MCF 10A (cell line): Measurements from ENCODE around the gene GALNT10. TPM values are rescaled to one million over a fixed set of nuclear protein-coding genes. Genes with fewer than 3 reads are reported as not detected.

Experiments
- BruUV-seq: library from RNA; stranded (reverse); fragments of 400-500 nt; replicated peaks from 2 replicates; lab custom pipeline; 2021; lab: Mats Ljungman, UMichigan
- CTCF ChIA-PET: fragments of 300-600 bp; sonication (Branson Sonifier 250); formaldehyde crosslinking; extraction: SDS; loops from one replicate; lab custom pipeline; 2021; ENCODE audit warnings: antibody characterized with exemption, inconsistent platforms; lab: Yijun Ruan, JAX
- POLR2A ChIA-PET: fragments of 300-600, 350-650 bp; sonication (Branson Sonifier 250); formaldehyde crosslinking; extraction: SDS; loops from one replicate; lab custom pipeline; 2020; ENCODE audit warnings: antibody characterized with exemption, inconsistent platforms; lab: Yijun Ruan, JAX
- DNase-seq: peaks from one replicate; pipeline ENCODE4 v3.0.0-alpha.2; 2018; ENCODE audit not compliant: unreplicated experiment
- H3K27ac Mint-ChIP-seq: one replicate; pipeline ENCODE4 v1.8.0; 2022; ENCODE audit warnings: mild to moderate bottlenecking, low read depth, mixed read lengths; ENCODE audit not compliant: unreplicated experiment
- H3K27me3 Mint-ChIP-seq: one replicate; pipeline ENCODE4 v1.8.0; 2022; ENCODE audit warnings: mixed read lengths; ENCODE audit not compliant: insufficient read depth, unreplicated experiment
- H3K36me3 Mint-ChIP-seq: one replicate; pipeline ENCODE4 v1.8.0; 2022; ENCODE audit warnings: mild to moderate bottlenecking, moderate library complexity, mixed read lengths; ENCODE audit not compliant: insufficient read depth, unreplicated experiment
- H3K4me1 Mint-ChIP-seq: one replicate; pipeline ENCODE4 v1.8.0; 2022; ENCODE audit warnings: mixed read lengths; ENCODE audit not compliant: insufficient read depth, unreplicated experiment
- H3K4me3 Mint-ChIP-seq: one replicate; pipeline ENCODE4 v1.8.0; 2022; ENCODE audit warnings: mild to moderate bottlenecking, moderate library complexity, mixed read lengths; ENCODE audit not compliant: unreplicated experiment
- H3K9me3 Mint-ChIP-seq: one replicate; pipeline ENCODE4 v1.8.0; 2022; ENCODE audit warnings: mixed read lengths; ENCODE audit not compliant: unreplicated experiment
- CTCF ChIP-seq: fragments of 200-600 bp; IDR thresholded peaks from one replicate; pipeline ENCODE4 v1.8.0; 2022; ENCODE audit warnings: antibody characterized with exemption, mild to moderate bottlenecking; ENCODE audit not compliant: unreplicated experiment
- intact Hi-C: fragments of 100-400 bp; cut with micrococcal nuclease; formaldehyde crosslinking; loops from 2 replicates; pipeline ENCODE4 v1.14.1; 2022
- total RNA-seq: library from RNA; stranded (reverse); gene quantifications from 2 replicates; pipeline ENCODE4 v1.2.3, GENCODE V29; 2022

The GALNT10 gene
- total RNA-seq, 1 experiment from 2014 or later = 57.4 TPM

DNA sequence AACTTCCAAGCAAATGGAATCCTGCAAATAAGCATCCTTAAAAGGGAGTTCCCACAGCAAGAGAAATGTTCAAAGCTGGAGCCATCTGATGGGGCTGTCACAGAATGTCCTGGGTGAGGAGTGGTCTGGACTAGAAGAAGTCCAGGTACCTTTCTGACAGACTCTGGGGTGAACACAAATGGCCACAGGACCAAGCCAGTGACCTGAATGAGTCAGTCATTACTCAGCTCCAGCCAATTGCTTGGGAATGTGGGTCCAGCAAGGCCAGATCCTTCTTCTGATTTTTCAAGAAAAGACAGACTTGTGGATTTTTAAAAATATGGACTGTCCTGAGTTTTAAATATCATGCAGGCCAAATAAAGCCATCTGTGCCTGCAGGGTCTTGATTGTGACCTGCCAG is 30.1 kb downstream of the GALNT10 start:
- Mint-ChIP-seq H3K4me1 (peaks cover 41% of the 10 kb centered on the region), H3K27me3 (no peaks in the 10 kb centered on the region), H3K9me3 (no peaks in the 10 kb centered on the region), H3K36me3 (peaks cover 7% of the 10 kb centered on the region), H3K27ac (peak overlapping the region; percentile 88), H3K4me3 (no peak overlapping the region)
- BruUV-seq = no TSS peak
- ChIA-PET POLR2A (interaction anchor here (0.7 to 2.5 kb wide), 7 partner anchors 11 to 182 kb away, joined by 3 to 12 read pairs (median 6); partner anchors contain the start of genes FAM114A2, GALNT10 and MFAP3), CTCF (interaction anchor here (0.7 to 2.0 kb wide), 5 partner anchors 12 to 1810 kb away, joined by 3 to 10 read pairs (median 3); no protein-coding TSS in a partner anchor)
- peak; percentile 67 for DNase-seq
- TF ChIP-seq CTCF = no peak
- intact Hi-C loops = loop anchor here (5.0 kb wide), 1 partner anchor 87 kb away; no protein-coding TSS in a partner anchor

DNA sequence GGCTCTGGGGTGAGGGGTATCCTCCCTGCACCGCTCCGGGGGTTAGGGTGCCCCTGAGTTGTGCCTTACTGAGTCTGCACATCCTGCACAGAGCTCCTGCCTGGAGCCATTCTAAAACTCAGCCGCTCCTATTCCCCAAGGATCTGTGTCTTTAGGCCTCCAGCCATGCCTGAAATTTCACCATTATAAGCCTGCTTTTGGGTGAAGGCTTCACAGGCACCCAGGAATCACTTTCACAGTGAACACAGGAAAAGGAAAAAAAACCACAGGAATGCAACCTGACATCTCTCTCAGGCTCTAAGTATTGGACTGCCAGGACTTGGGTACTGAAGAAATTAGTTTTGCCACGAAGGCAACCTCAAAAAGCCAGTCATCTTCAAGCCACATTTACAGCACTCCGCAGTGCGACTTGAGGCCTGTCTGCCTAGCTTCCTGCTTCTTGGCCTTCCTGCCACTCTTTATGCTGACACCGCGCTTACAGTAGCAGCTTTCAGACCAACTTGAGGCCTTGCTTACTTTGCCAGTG is 30.9 kb downstream of the GALNT10 start:
- H3K4me1 Mint-ChIP-seq = peaks cover 36% of the 10 kb centered on the region
- intact Hi-C loops = loop anchor here (5.0 kb wide), 1 partner anchor 86 kb away; no protein-coding TSS in a partner anchor
- H3K27ac Mint-ChIP-seq = peak overlapping the region; percentile 88
- peaks cover 1% of the 10 kb centered on the region for H3K9me3 Mint-ChIP-seq
- H3K4me3 Mint-ChIP-seq = no peak overlapping the region
- ChIA-PET CTCF (interaction anchor here (0.6 to 2.0 kb wide), 7 partner anchors 11 to 1811 kb away, joined by 3 to 10 read pairs (median 3); no protein-coding TSS in a partner anchor), POLR2A (interaction anchor here (0.6 to 2.5 kb wide), 12 partner anchors 10 to 190 kb away, joined by 3 to 12 read pairs (median 3); partner anchors contain the start of genes FAM114A2, GALNT10 and MFAP3)
- no peak for TF ChIP-seq CTCF
- no peaks in the 10 kb centered on the region for H3K27me3 Mint-ChIP-seq
- H3K36me3 Mint-ChIP-seq = peaks cover 7% of the 10 kb centered on the region
- peak; percentile 83 for DNase-seq
- no TSS peak for BruUV-seq

DNA sequence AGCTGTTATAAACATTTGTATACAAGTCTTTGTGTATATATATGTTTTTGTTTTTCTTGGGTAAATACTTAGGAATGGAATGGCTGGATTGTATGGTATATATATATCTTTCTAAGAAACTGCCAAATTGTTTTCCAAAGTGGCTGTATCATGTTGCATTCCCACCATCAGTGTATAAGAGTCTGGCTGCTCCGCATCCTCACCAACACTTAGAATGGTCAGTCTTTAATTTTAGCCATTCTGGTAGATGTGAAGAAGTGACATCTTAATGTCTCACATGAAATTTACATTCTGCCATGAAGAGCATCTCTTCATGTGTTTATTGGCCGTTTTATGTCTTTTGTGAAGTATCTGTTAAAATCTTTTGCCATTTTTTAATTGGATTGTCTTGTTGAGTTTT is 31.9 kb downstream of the GALNT10 start:
- Mint-ChIP-seq H3K27ac (peak overlapping the region; percentile 88), H3K4me3 (no peak overlapping the region), H3K36me3 (peaks cover 7% of the 10 kb centered on the region), H3K27me3 (no peaks in the 10 kb centered on the region), H3K4me1 (peaks cover 28% of the 10 kb centered on the region), H3K9me3 (peaks cover 11% of the 10 kb centered on the region)
- intact Hi-C loops = loop anchor here (5.0 kb wide), 1 partner anchor 85 kb away; no protein-coding TSS in a partner anchor
- TF ChIP-seq CTCF = no peak
- no TSS peak for BruUV-seq
- CTCF ChIA-PET = interaction anchor here (0.6 to 2.0 kb wide), 5 partner anchors 10 to 389 kb away, joined by 3 to 10 read pairs (median 4); no protein-coding TSS in a partner anchor
- POLR2A ChIA-PET = interaction anchor here (1.0 to 2.5 kb wide), 3 partner anchors 9 to 189 kb away, joined by 3 to 11 read pairs (median 3); no protein-coding TSS in a partner anchor
- no peak for DNase-seq

DNA sequence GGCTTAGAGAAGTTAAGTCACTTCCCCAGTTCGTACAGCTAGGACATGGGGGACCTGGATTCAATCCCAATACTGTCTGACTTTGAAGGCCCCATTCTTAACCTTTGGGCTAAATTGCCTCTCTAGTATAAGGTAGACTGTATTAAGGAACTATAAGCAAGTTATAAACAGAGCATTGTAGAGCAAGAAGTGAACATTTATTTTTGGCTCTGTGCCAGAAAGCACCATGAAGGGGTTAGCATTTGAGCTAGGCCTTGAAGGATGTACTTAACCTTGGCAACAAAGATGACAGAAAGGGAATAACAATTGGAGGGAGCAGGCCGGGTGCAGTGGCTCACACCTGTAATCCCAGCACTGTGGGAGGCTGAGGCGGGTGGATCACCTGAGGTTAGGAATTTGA is 32.8 kb downstream of the GALNT10 start:
- H3K4me3 Mint-ChIP-seq = no peak overlapping the region
- ChIA-PET POLR2A (no interaction called here), CTCF (interaction anchor here (0.9 to 1.0 kb wide), 2 partner anchors 25 to 179 kb away, joined by 3 read pairs; no protein-coding TSS in a partner anchor)
- TF ChIP-seq CTCF = no peak
- peak; percentile 29 for DNase-seq
- intact Hi-C loops = loop anchor here (5.0 kb wide), 1 partner anchor 84 kb away; no protein-coding TSS in a partner anchor
- H3K36me3 Mint-ChIP-seq = peaks cover 7% of the 10 kb centered on the region
- peaks cover 20% of the 10 kb centered on the region for H3K9me3 Mint-ChIP-seq
- peaks cover 28% of the 10 kb centered on the region for H3K4me1 Mint-ChIP-seq
- H3K27ac Mint-ChIP-seq = no peak overlapping the region
- no peaks in the 10 kb centered on the region for H3K27me3 Mint-ChIP-seq
- BruUV-seq = no TSS peak
